Activated gamma-delta T cell treated with Interleukin-2 at 50 U/mL for 16 hours (primary cell): ENCODE results near the gene WBP2.

Experiments
- DNase-seq: peaks from one replicate; pipeline ENCODE4 v3.0.0-alpha.2; 2020

The WBP2 gene

GRCh38 chr17:75843577-75844529, 11.3 kb downstream of the WBP2 start, which contains the start of gene UNC13D:
TSS of gene UNC13D (minus strand) at chr17:75844404. CDS start at chr17:75844337, 67 bp downstream.
- peak; percentile 75 for DNase-seq

- DNase-seq: peak; percentile 31
These were observed 12.1 kb downstream of the WBP2 start for GRCh38 chr17:75842963-75843576.

GRCh38 chr17:75842411-75842810, 12.7 kb downstream of the WBP2 start:
- no peak for DNase-seq

GRCh38 chr17:75840799-75841164, 14.4 kb downstream of the WBP2 start:
- DNase-seq: no peak

GRCh38 chr17:75839942-75840798, 15.0 kb downstream of the WBP2 start:
- DNase-seq: no peak

GRCh38 chr17:75838410-75838809, 16.7 kb downstream of the WBP2 start:
- no peak for DNase-seq

- no peak for DNase-seq
These were observed 17.2 kb downstream of the WBP2 start for GRCh38 chr17:75837899-75838298.

- DNase-seq: no peak
These were observed 18.5 kb downstream of the WBP2 start for GRCh38 chr17:75836605-75837004.

- no peak for DNase-seq
These were observed 19.5 kb downstream of the WBP2 start for GRCh38 chr17:75835654-75835987.

- DNase-seq: no peak
These were observed 20.0 kb downstream of the WBP2 start for GRCh38 chr17:75834928-75835653.

GRCh38 chr17:75834279-75834920, 20.7 kb downstream of the WBP2 start:
- no peak for DNase-seq

GRCh38 chr17:75832652-75833400, 22.3 kb downstream of the WBP2 start:
- peak; percentile 36 for DNase-seq

GRCh38 chr17:75832164-75832651, 22.9 kb downstream of the WBP2 start:
- DNase-seq: peak; percentile 53

- no peak for DNase-seq
These were observed 24.0 kb downstream of the WBP2 start for GRCh38 chr17:75831032-75831571.

GRCh38 chr17:75830164-75831031, 24.7 kb downstream of the WBP2 start:
- DNase-seq: peak; percentile 37

GRCh38 chr17:75829747-75830146, 25.4 kb downstream of the WBP2 start:
- DNase-seq: no peak

GRCh38 chr17:75828741-75829140, 26.4 kb downstream of the WBP2 start:
- no peak for DNase-seq

- peak; percentile 58 for DNase-seq
These were observed 27.1 kb downstream of the WBP2 start for GRCh38 chr17:75828076-75828400.

GRCh38 chr17:75827308-75828075, 27.6 kb downstream of the WBP2 start:
- peak; percentile 74 for DNase-seq
